Ureter (tissue), 1 donor: ENCODE results near the gene TRAPPC2L. TPM values are rescaled to one million over a fixed set of nuclear protein-coding genes. Genes with fewer than 3 reads are reported as not detected.

ENCODE experiments used
- DNase-seq: peaks from one replicate; pipeline ENCODE4 v3.0.0-alpha.2; 2020; ENCODE audit warnings: low spot score
- total RNA-seq: library from RNA; stranded (reverse); gene quantifications from one replicate; pipeline ENCODE4 v1.2.4, GENCODE V29; 2023
- donor health status: DM: yes; HTN: yes; CAD: no.

The TRAPPC2L gene
- total RNA-seq, 1 donor from 2014 or later: 55.3 TPM

GRCh38 chr16:88909431-88910210 is 52.7 kb downstream of the TRAPPC2L start:
- DNase-seq: no peak

DNA sequence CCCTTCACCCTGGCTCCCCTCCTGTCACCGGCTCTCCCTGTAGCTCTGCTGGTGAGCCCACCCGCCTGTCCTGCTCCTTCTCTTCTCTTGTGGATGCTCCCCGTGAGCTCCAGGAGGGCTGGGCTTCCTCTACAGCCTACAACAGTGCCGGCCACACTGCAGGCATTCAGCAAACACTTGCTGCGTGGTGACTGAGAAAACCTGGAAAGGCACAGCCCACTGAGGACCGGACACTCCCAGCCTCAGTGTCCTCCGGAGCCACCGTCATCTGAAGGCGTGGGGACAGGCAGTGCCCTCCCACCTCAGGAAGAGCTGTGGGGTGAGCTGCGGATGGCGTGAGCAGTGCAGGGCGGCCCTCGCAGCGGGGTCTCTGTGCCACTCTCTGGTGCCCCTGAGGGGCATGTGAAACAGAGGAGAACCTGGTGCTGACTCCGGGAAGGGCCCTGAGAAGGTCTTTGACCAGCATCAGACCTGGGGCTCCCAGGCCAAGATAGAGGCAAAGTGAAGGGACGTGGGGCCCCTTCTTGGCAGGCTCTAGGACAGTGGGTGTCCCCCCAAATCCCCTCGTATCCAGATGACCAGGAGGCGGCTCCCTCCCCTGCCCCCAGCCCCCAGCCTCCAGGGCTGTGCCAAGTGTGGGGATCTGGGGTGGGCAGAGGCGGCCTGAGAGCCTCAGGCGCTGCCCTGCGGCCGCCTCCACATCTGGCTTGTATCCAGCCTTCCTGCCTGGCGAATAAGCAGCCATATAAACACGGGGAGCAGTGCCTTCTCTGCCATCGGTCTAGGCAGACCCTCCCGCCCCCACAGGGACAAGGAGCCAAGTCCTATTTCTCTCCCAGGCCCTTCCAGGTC is 53.6 kb downstream of the TRAPPC2L start:
- DNase-seq: no peak

GRCh38 chr16:88911136-88911945 is 54.4 kb downstream of the TRAPPC2L start:
- DNase-seq: no peak

- no peak for DNase-seq
These were observed 55.0 kb downstream of the TRAPPC2L start for GRCh38 chr16:88911946-88912310.

Other genes with a start within 250 kb of the TRAPPC2L start
- gene IL17C, start 218.6 kb upstream of the TRAPPC2L start, total RNA-seq: not detected
- 279 TPM for gene CYBA, start 206.1 kb upstream of the TRAPPC2L start, total RNA-seq
- gene MVD, start 194.0 kb upstream of the TRAPPC2L start, total RNA-seq: 43.9 TPM
- 1.8 TPM for gene SNAI3, start 170.6 kb upstream of the TRAPPC2L start, total RNA-seq
- gene RNF166, start 150.7 kb upstream of the TRAPPC2L start, total RNA-seq: 22.8 TPM
- 25.2 TPM for gene CTU2, start 150.6 kb upstream of the TRAPPC2L start, total RNA-seq
- 144 TPM for gene PIEZO1, start 71.9 kb upstream of the TRAPPC2L start, total RNA-seq
- gene CDT1, start 53.3 kb upstream of the TRAPPC2L start, total RNA-seq: 2.1 TPM
- 152 TPM for gene APRT, start 45.2 kb upstream of the TRAPPC2L start, total RNA-seq
- gene GALNS, start 180 bp upstream of the TRAPPC2L start, total RNA-seq: 44.4 TPM
- not detected for gene PABPN1L, start 9.5 kb downstream of the TRAPPC2L start, total RNA-seq
- gene CBFA2T3, start 120.1 kb downstream of the TRAPPC2L start, total RNA-seq: 11.2 TPM
- 51.7 TPM for gene ACSF3, start 236.7 kb downstream of the TRAPPC2L start, total RNA-seq